ENCODE measurements around the gene SYNJ2. TPM values are rescaled to one million over a fixed set of nuclear protein-coding genes. Genes with fewer than 3 reads are reported as not detected.

SYNJ2 gene
- polyA plus RNA-seq, 2 of the 4 experiments (the other 2 are of a cell fraction): 22.3 to 26.5 TPM

- H3K27ac ChIP-seq: no peak overlapping the region
- ChIA-PET POLR2A (no interaction called here), CTCF (no interaction called here)
- DNase-seq (ENCODE audit: low read depth in 1 of 2, low spot score in 1 of 2) (no peak), ATAC-seq (no peak), FAIRE-seq (no peak)
- WGBS (ENCODE audit: missing lambda C conversion rate): 73% methylated on average over 5 of the region's 5 CpGs
- peaks cover 24% of the 10 kb centered on the region for H3K9me3 ChIP-seq
- TF ChIP-seq CHD4 (IDR thresholded peaks at IDR 0.05; ENCODE audit: borderline replicate concordance) (no peak), ELK1 (IDR thresholded peaks at IDR 0.05; ENCODE audit: low read depth, low read length) (no peak), PHF8 (IDR thresholded peaks at IDR 0.05; ENCODE audit: borderline replicate concordance, low read depth) (no peak), CHD2 (IDR thresholded peaks at IDR 0.05; ENCODE audit: low read length, partially characterized antibody) (no peak), ZNF302 (CRISPR knock-in tag; IDR thresholded peaks at IDR 0.05) (no peak), ZC3H11A (IDR thresholded peaks at IDR 0.05) (no peak), RCOR1 (IDR thresholded peaks at IDR 0.05; ENCODE audit: low read depth, low read length) (no peak), HOXB5 (CRISPR knock-in tag; IDR thresholded peaks at IDR 0.05) (no peak), CBX8 (IDR thresholded peaks at IDR 0.05) (no peak), FOSL2 (IDR thresholded peaks at IDR 0.05) (no peak), FOSL2 (CRISPR knock-in tag; IDR thresholded peaks at IDR 0.05) (no peak), KDM5A (IDR thresholded peaks at IDR 0.05) (no peak), JUN (IDR thresholded peaks at IDR 0.05) (no peak), HDAC2 (IDR thresholded peaks at IDR 0.05) (no peak), NPAS2 (CRISPR knock-in tag; IDR thresholded peaks at IDR 0.05; ENCODE audit: borderline replicate concordance) (no peak), MAFK (IDR thresholded peaks at IDR 0.05; ENCODE audit: partially characterized antibody) (no peak)
- TF ChIP-seq, protein P1, sequence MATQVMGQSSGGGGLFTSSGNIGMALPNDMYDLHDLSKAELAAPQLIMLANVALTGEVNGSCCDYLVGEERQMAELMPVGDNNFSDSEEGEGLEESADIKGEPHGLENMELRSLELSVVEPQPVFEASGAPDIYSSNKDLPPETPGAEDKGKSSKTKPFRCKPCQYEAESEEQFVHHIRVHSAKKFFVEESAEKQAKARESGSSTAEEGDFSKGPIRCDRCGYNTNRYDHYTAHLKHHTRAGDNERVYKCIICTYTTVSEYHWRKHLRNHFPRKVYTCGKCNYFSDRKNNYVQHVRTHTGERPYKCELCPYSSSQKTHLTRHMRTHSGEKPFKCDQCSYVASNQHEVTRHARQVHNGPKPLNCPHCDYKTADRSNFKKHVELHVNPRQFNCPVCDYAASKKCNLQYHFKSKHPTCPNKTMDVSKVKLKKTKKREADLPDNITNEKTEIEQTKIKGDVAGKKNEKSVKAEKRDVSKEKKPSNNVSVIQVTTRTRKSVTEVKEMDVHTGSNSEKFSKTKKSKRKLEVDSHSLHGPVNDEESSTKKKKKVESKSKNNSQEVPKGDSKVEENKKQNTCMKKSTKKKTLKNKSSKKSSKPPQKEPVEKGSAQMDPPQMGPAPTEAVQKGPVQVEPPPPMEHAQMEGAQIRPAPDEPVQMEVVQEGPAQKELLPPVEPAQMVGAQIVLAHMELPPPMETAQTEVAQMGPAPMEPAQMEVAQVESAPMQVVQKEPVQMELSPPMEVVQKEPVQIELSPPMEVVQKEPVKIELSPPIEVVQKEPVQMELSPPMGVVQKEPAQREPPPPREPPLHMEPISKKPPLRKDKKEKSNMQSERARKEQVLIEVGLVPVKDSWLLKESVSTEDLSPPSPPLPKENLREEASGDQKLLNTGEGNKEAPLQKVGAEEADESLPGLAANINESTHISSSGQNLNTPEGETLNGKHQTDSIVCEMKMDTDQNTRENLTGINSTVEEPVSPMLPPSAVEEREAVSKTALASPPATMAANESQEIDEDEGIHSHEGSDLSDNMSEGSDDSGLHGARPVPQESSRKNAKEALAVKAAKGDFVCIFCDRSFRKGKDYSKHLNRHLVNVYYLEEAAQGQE (IDR thresholded peaks at IDR 0.05): no peak
- TF ChIP-seq, protein P2, sequence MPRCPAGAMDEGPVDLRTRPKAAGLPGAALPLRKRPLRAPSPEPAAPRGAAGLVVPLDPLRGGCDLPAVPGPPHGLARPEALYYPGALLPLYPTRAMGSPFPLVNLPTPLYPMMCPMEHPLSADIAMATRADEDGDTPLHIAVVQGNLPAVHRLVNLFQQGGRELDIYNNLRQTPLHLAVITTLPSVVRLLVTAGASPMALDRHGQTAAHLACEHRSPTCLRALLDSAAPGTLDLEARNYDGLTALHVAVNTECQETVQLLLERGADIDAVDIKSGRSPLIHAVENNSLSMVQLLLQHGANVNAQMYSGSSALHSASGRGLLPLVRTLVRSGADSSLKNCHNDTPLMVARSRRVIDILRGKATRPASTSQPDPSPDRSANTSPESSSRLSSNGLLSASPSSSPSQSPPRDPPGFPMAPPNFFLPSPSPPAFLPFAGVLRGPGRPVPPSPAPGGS (IDR thresholded peaks at IDR 0.05): no peak
- no peak overlapping the region for H3K4me3 ChIP-seq
- no peak overlapping the region for H3K4me2 ChIP-seq
- no peaks in the 10 kb centered on the region for H3K4me1 ChIP-seq
Measured at GRCh38 chr6:157961153-157961831, 20.4 kb upstream of the SYNJ2 start.

GRCh38 chr6:157961832-157962575 is 19.7 kb upstream of the SYNJ2 start:
- H3K27ac ChIP-seq: no peak overlapping the region
- no peaks in the 10 kb centered on the region for H3K4me1 ChIP-seq
- peaks cover 19% of the 10 kb centered on the region for H3K9me3 ChIP-seq
- H3K4me2 ChIP-seq: no peak overlapping the region
- FAIRE-seq (no peak), ATAC-seq (no peak), DNase-seq (ENCODE audit: low read depth in 1 of 2, low spot score in 1 of 2) (no peak)
- no peak overlapping the region for H3K4me3 ChIP-seq
- ChIA-PET CTCF (no interaction called here), POLR2A (no interaction called here)
- 81% methylated on average over 13 of the region's 13 CpGs for WGBS (ENCODE audit: missing lambda C conversion rate)
- TF ChIP-seq NR3C1 (IDR thresholded peaks at IDR 0.05): no peak
- no peak for TF ChIP-seq BHLHE40 (IDR thresholded peaks at IDR 0.05; ENCODE audit: low read depth, low read length)
- no peak for TF ChIP-seq HEYL (CRISPR knock-in tag; IDR thresholded peaks at IDR 0.05)
